Measurements from ENCODE around the gene TRPM5. TPM values are rescaled to one million over a fixed set of nuclear protein-coding genes. Genes with fewer than 3 reads are reported as not detected.

The TRPM5 gene
- polyA plus RNA-seq, 1 of the 3 experiments (the other 2 are of a cell fraction): not detected

GRCh38 chr11:2463766-2464277 lies 19.5 kb upstream of the TRPM5 start:
- Histone ChIP-seq H3K27me3 (ENCODE audit: insufficient read depth) (no peaks in the 10 kb centered on the region), H3K9me3 (no peaks in the 10 kb centered on the region), H3K4me1 (ENCODE audit: control insufficient read depth in 1 of 2, insufficient read depth in 2 of 2, low read depth in 1 of 2, low read length in 1 of 2) (peaks cover 0 to 26% of the 10 kb centered on the region in 2 experiments; a peak in 1 of 4 replicates), H3K4me2 (no peak overlapping the region), H2AFZ (ENCODE audit: low read depth) (no peak overlapping the region), H3F3A (replicated peaks; ENCODE audit: insufficient read depth) (no peaks in the 10 kb centered on the region), H3K9me2 (no peaks in the 10 kb centered on the region), H3K27ac (ENCODE audit: low read depth in 2 of 2, low read length in 1 of 2) (no peak overlapping the region), H3K36me3 (replicated peaks in 1 of 2; ENCODE audit: control insufficient read depth in 1 of 2, insufficient read depth in 2 of 2, low read length in 1 of 2) (no peaks in the 10 kb centered on the region), H3K9ac (no peak overlapping the region), H3K4me3 (ENCODE audit: low read depth in 2 of 2, low read length in 1 of 2) (no peak overlapping the region), H4K20me1 (ENCODE audit: insufficient read depth) (no peaks in the 10 kb centered on the region), H3K79me2 (ENCODE audit: insufficient read depth) (no peaks in the 10 kb centered on the region)
- WGBS (ENCODE audit: low lambda C conversion rate): 74% methylated on average over 19 of the region's 26 CpGs
- CTCF ChIA-PET: interaction anchor here (1.3 to 1.6 kb wide), 2 partner anchors 43 to 67 kb away, joined by 3 to 5 read pairs; no protein-coding TSS in a partner anchor
- DNase-seq: no peak
- POLR2A ChIA-PET: no interaction called here
- TF ChIP-seq PBX3 (IDR thresholded peaks at IDR 0.05) (no peak), EZH2phosphoT487 (IDR thresholded peaks at IDR 0.05; ENCODE audit: borderline replicate concordance, low read depth) (no peak), FOSL2 (IDR thresholded peaks at IDR 0.05; ENCODE audit: borderline replicate concordance, low read depth) (no peak), RAD21 (IDR thresholded peaks at IDR 0.05; ENCODE audit: low read length) (no peak), GABPA (IDR thresholded peaks at IDR 0.05; ENCODE audit: low read depth) (no peak), USF2 (IDR thresholded peaks at IDR 0.05; ENCODE audit: borderline replicate concordance, low read depth, low read length) (no peak), SMC3 (IDR thresholded peaks at IDR 0.05; ENCODE audit: low read depth, low read length) (no peak), RXRA (IDR thresholded peaks at IDR 0.05; ENCODE audit: borderline replicate concordance, low read depth) (no peak), FOXM1 (IDR thresholded peaks at IDR 0.05; ENCODE audit: low read depth) (no peak), YY1 (IDR thresholded peaks at IDR 0.05; ENCODE audit: low read depth) (no peak), POLR2AphosphoS5 (IDR thresholded peaks at IDR 0.05; ENCODE audit: low read depth, low read length) (no peak), EP300 (IDR thresholded peaks at IDR 0.05; ENCODE audit: borderline replicate concordance in 1 of 2, low read depth in 1 of 2, low read length in 1 of 2) (no peak), MXI1 (IDR thresholded peaks at IDR 0.05; ENCODE audit: low read depth, low read length) (no peak), TAF1 (IDR thresholded peaks at IDR 0.05; ENCODE audit: borderline replicate concordance, low read depth, low read length) (no peak), RFX5 (IDR thresholded peaks at IDR 0.05; ENCODE audit: low read length) (no peak), RCOR1 (IDR thresholded peaks at IDR 0.05; ENCODE audit: low read length) (no peak), GATA2 (CRISPR knock-in tag; IDR thresholded peaks at IDR 0.05) (no peak), NRF1 (IDR thresholded peaks at IDR 0.05; ENCODE audit: low read depth, low read length) (no peak), ZBTB33 (IDR thresholded peaks at IDR 0.05; ENCODE audit: borderline replicate concordance, low read depth) (no peak)

All from SK-N-SH (cell line).